Transverse colon (tissue), 4 donors: ENCODE measurements around the gene BCCIP. TPM values are rescaled to one million over a fixed set of nuclear protein-coding genes. Genes with fewer than 3 reads are reported as not detected.

Source experiments
- DNase-seq: peaks from one replicate; pipeline ENCODE4 v3.0.0-alpha.2; 2019
- H3K27ac ChIP-seq, 4 donors: fragments of 200-600 bp; sonication (generic); 2 replicates each; pipeline ENCODE4 v1.5.1; 2016 to 2018; ENCODE audit warnings: inconsistent platforms in 4 of 4
- H3K27me3 ChIP-seq: fragments of 200-600 bp; sonication (generic); 2 replicates; pipeline ENCODE4 v1.5.1; 2017; ENCODE audit warnings: inconsistent platforms
- H3K36me3 ChIP-seq, 4 donors: fragments of 200-600 bp; sonication (generic); 2 replicates each; pipeline ENCODE4 v1.5.1; 2017 to 2019; ENCODE audit warnings: inconsistent platforms in 4 of 4
- H3K4me1 ChIP-seq, 4 donors: fragments of 200-600 bp; sonication (generic); 2 replicates each; pipeline ENCODE4 v1.5.1; 2017 to 2020; ENCODE audit warnings: inconsistent platforms in 4 of 4
- H3K4me3 ChIP-seq, 4 donors: fragments of 200-600 bp; sonication (generic); 1 replicate in 1 of 4; 2 replicates in 3 of 4; pipeline versions ENCODE4 v1.5.1 to v1.6.1; 2017 to 2019; ENCODE audit warnings: inconsistent platforms in 4 of 4
- H3K9me3 ChIP-seq, 2 donors: fragments of 200-600 bp; sonication (generic); 2 replicates each; pipeline ENCODE4 v1.5.1; 2017 to 2019; ENCODE audit warnings: inconsistent platforms in 2 of 2
- EP300 ChIP-seq: sonication (generic); formaldehyde crosslinking; IDR thresholded peaks from one replicate; pipeline ENCODE4 v1.6.1; 2017; ENCODE audit warnings: antibody characterized with exemption, low read depth
- POLR2A ChIP-seq: fragments of 450-650 bp; IDR thresholded peaks from one replicate; pipeline ENCODE4 v1.6.1; 2016; ENCODE audit warnings: antibody characterized with exemption, mild to moderate bottlenecking, moderate library complexity
- POLR2AphosphoS5 ChIP-seq, 3 donors: sonication (generic); formaldehyde crosslinking; IDR thresholded peaks; one replicate each; pipeline ENCODE4 v1.6.1; 2016; ENCODE audit warnings: antibody characterized with exemption in 3 of 3
- WGBS, 2 donors: methylation state at CpG; one replicate each; pipeline ENCODE4 v1.1.5; 2018; ENCODE audit warnings: low coverage in 1 of 2; 5-methylcytosine and 5-hydroxymethylcytosine counted together
- in situ Hi-C, 4 donors: fragments of 200-750 bp; cut with MboI; loops; one replicate each; pipeline versions ENCODE4 v1.15.0 to v1.15.1; 2017; ENCODE audit warnings: low sequenced_read_pairs in 3 of 4, low pct_ligation_motif_present in 1 of 4, low pct_unique_long_range_greater_than_20kb in 1 of 4
- intact Hi-C: fragments of 100-400 bp; cut with DNase I; formaldehyde crosslinking; loops from one replicate; pipeline ENCODE4 v1.15.1; 2023; ENCODE audit warnings: low total_unique reads
- total RNA-seq, 4 donors: library from RNA; depleted of rRNA; stranded (reverse); fragments of >200 nt; gene quantifications; one replicate each; pipeline ENCODE4 v1.1.0, GENCODE V29; 2016
- TF ChIP-seq, protein P1 (sequence below), 5 experiments: fragments of 200-600 bp in 3 of 5; fragments of 450-650 bp in 2 of 5; sonication (generic) in 3 of 5; IDR thresholded peaks; 1 replicate in 2 of 5; 2 replicates in 3 of 5; pipeline ENCODE4 v1.5.1; 2016 to 2017; ENCODE audit warnings: antibody characterized with exemption in 5 of 5, inconsistent platforms in 3 of 5, mild to moderate bottlenecking in 2 of 5, moderate library complexity in 1 of 5

The BCCIP gene
- total RNA-seq, 4 donors from 2014 or later, result 4.1 to 34.8 (median 15.0) TPM

DNA sequence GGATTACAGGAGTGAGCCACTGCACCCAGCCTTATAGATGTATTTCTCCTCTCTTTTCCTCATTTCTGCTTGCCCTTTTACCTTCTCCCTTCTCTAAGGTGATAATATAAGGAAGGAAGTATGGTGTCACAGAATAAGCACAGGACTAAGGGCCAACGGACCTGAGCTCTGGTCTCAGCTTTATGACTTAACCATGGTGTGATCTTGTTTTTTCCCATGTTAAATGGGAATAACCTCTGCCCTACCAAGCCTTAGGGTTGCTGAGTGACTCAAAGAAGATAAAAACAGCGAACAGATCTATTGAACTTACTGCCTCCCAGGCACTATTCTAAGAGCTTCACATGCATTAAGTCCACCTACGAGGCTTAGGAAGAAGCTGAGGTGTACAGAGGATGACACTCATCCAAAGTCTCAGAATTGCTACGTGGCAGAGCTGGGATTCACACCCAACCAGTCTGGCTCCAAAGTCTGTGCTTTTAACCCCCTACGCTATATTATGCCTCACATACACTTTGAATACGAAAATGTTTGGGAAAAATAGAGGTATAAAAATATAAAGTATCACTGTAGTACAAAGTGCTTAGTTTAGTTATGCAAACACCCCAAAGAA, 5.9 kb upstream of the BCCIP start:
- Histone ChIP-seq H3K27me3 (no peaks in the 10 kb centered on the region), H3K9me3 (no peaks in the 10 kb centered on the region), H3K36me3 (peaks cover 0 to 6% (median 0%) of the 10 kb centered on the region in 4 donors), H3K27ac (no peak overlapping the region), H3K4me3 (no peak overlapping the region), H3K4me1 (peaks cover 6 to 16% (median 9%) of the 10 kb centered on the region in 4 donors)
- in situ Hi-C loops, result no loop called here
- no peak for DNase-seq
- 70 to 82% methylated on average over 2 to 6 of the region's 6 CpGs for WGBS, 2 donors
- intact Hi-C loops, result no loop called here
- TF ChIP-seq POLR2AphosphoS5 (IDR thresholded peaks at IDR 0.05) (no peak), POLR2A (no peak), EP300 (no peak)
- TF ChIP-seq, protein P1, sequence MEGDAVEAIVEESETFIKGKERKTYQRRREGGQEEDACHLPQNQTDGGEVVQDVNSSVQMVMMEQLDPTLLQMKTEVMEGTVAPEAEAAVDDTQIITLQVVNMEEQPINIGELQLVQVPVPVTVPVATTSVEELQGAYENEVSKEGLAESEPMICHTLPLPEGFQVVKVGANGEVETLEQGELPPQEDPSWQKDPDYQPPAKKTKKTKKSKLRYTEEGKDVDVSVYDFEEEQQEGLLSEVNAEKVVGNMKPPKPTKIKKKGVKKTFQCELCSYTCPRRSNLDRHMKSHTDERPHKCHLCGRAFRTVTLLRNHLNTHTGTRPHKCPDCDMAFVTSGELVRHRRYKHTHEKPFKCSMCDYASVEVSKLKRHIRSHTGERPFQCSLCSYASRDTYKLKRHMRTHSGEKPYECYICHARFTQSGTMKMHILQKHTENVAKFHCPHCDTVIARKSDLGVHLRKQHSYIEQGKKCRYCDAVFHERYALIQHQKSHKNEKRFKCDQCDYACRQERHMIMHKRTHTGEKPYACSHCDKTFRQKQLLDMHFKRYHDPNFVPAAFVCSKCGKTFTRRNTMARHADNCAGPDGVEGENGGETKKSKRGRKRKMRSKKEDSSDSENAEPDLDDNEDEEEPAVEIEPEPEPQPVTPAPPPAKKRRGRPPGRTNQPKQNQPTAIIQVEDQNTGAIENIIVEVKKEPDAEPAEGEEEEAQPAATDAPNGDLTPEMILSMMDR (IDR thresholded peaks at IDR 0.05), result no peak

DNA sequence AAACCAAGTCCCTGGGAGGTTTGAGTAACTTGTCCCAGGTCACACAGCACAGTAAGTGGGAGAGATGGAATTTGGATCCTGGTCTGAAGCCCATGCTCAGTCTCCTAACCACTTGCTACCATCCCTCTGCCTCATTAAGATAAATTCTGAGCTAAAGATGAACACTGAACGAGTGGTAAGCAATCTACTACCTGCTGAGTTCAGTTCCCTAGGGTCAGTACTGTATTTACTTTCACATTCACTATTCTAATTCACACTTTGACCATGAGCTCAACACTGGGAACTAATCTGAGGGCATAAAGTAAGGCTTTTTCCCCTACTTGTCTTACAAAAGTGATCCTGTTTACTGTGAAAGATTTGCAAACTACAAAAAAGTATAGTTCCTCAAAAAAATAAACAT, 2.6 kb upstream of the BCCIP start:
- Histone ChIP-seq H3K27me3 (no peaks in the 10 kb centered on the region), H3K27ac (no peak overlapping the region), H3K4me1 (peaks cover 17 to 37% (median 25%) of the 10 kb centered on the region in 4 donors), H3K36me3 (no peaks in the 10 kb centered on the region), H3K4me3 (no peak overlapping the region), H3K9me3 (no peaks in the 10 kb centered on the region)
- intact Hi-C loops, result no loop called here
- in situ Hi-C loops, result no loop called here
- WGBS, 2 donors, result 45 to 60% methylated on average over 1 of the region's 1 CpG
- no peak for DNase-seq
- TF ChIP-seq, protein P1 (IDR thresholded peaks at IDR 0.05), result no peak
- TF ChIP-seq POLR2AphosphoS5 (IDR thresholded peaks at IDR 0.05), result no peak
- TF ChIP-seq EP300, result no peak
- no peak for TF ChIP-seq POLR2A

DNA sequence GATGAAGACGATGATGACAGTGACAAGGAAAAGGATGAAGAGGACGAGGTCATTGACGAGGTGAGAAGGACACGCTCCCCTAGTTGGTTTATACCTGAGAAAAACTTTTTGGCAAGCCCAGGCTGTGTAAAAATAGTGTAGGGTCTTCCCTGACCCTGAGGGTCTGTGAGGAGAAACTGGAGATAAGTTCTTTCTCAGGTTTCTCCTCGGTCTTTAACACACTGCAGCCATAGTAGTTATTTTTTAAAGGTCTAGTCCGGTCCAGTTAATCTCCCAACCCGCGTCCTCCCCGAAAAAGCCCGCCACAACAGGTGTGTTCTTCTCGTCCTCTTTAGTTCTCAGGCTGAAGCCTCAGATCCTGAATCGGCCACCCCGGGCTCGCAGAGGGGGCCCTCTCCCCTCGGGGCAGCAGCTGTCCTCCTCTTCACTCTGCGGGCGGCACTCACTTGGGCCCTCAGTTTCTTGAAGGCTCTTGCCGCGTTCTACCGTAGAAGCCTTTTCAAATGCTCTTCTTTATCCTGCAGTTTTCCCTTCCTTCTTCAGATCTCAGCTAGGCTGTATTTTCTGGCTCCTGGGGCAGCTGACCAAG, 411 bp downstream of the BCCIP start:
- peaks cover 17 to 38% (median 31%) of the 10 kb centered on the region in 4 donors for H3K4me1 ChIP-seq
- no peaks in the 10 kb centered on the region for H3K27me3 ChIP-seq
- DNase-seq, result no peak
- H3K4me3 ChIP-seq, result peak overlapping the region; percentile 70 to 92 (median 90)
- peak overlapping the region; percentile 87 to 92 (median 90) for H3K27ac ChIP-seq
- peaks cover 0 to 23% (median 9%) of the 10 kb centered on the region in 4 donors for H3K36me3 ChIP-seq
- H3K9me3 ChIP-seq, result no peaks in the 10 kb centered on the region
- TF ChIP-seq POLR2AphosphoS5 (IDR thresholded peaks at IDR 0.05), result peak in 1 of 3 donors; percentile 1
- no peak for TF ChIP-seq EP300
- intact Hi-C loops, result no loop called here
- in situ Hi-C loops, result no loop called here
- 1 to 2% methylated on average over 9 to 20 of the region's 20 CpGs for WGBS, 2 donors

DNA sequence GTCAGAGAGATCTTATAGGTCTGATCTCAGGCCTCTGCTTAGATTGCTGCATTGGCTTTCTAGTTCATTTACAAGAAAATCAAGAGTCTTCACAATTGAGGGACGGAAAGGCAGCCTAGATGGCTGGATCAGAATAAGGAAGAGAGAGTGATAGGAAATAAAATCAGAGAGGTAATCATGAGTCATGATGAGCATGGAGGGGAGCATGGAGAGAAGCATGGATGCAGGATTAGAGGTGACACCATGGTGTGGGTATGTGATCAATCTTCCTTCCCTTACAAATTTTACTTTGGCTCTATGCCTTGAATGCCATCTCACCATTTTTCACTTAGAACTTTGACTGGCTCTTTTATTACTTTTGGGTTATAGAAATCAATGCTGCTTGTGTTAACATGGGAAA, 1.4 kb downstream of the BCCIP start:
- peak overlapping the region in 2 of 4 donors; percentile 92 for H3K4me3 ChIP-seq
- H3K4me1 ChIP-seq, result peaks cover 17 to 38% (median 31%) of the 10 kb centered on the region in 4 donors
- no peaks in the 10 kb centered on the region for H3K27me3 ChIP-seq
- in situ Hi-C loops (no loop called here), intact Hi-C loops (no loop called here)
- WGBS, 2 donors, result 73 to 83% methylated on average over 1 of the region's 1 CpG
- no peak overlapping the region for H3K27ac ChIP-seq
- no peak for DNase-seq
- TF ChIP-seq, protein P1 (IDR thresholded peaks at IDR 0.05), result no peak
- no peak for TF ChIP-seq POLR2A
- no peak for TF ChIP-seq POLR2AphosphoS5 (IDR thresholded peaks at IDR 0.05)
- no peak for TF ChIP-seq EP300
- peaks cover 0 to 31% (median 11%) of the 10 kb centered on the region in 4 donors for H3K36me3 ChIP-seq
- H3K9me3 ChIP-seq, result no peaks in the 10 kb centered on the region
